NCI-H1694 treated with DMSO at 0.1 percent for 48 hours (cell line): ENCODE measurements around the gene SUCO.
"Not testable (repeated sequence)": the region's sequence is repeated elsewhere in the genome, so short reads cannot be mapped to it uniquely, and the experiment has no call there.

Experiments
- DNase-seq: peaks from one replicate; lab custom pipeline; 2025; lab: John Stamatoyannopoulos, UW

SUCO gene, protein sequence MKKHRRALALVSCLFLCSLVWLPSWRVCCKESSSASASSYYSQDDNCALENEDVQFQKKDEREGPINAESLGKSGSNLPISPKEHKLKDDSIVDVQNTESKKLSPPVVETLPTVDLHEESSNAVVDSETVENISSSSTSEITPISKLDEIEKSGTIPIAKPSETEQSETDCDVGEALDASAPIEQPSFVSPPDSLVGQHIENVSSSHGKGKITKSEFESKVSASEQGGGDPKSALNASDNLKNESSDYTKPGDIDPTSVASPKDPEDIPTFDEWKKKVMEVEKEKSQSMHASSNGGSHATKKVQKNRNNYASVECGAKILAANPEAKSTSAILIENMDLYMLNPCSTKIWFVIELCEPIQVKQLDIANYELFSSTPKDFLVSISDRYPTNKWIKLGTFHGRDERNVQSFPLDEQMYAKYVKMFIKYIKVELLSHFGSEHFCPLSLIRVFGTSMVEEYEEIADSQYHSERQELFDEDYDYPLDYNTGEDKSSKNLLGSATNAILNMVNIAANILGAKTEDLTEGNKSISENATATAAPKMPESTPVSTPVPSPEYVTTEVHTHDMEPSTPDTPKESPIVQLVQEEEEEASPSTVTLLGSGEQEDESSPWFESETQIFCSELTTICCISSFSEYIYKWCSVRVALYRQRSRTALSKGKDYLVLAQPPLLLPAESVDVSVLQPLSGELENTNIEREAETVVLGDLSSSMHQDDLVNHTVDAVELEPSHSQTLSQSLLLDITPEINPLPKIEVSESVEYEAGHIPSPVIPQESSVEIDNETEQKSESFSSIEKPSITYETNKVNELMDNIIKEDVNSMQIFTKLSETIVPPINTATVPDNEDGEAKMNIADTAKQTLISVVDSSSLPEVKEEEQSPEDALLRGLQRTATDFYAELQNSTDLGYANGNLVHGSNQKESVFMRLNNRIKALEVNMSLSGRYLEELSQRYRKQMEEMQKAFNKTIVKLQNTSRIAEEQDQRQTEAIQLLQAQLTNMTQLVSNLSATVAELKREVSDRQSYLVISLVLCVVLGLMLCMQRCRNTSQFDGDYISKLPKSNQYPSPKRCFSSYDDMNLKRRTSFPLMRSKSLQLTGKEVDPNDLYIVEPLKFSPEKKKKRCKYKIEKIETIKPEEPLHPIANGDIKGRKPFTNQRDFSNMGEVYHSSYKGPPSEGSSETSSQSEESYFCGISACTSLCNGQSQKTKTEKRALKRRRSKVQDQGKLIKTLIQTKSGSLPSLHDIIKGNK (N-terminal part only)

DNA sequence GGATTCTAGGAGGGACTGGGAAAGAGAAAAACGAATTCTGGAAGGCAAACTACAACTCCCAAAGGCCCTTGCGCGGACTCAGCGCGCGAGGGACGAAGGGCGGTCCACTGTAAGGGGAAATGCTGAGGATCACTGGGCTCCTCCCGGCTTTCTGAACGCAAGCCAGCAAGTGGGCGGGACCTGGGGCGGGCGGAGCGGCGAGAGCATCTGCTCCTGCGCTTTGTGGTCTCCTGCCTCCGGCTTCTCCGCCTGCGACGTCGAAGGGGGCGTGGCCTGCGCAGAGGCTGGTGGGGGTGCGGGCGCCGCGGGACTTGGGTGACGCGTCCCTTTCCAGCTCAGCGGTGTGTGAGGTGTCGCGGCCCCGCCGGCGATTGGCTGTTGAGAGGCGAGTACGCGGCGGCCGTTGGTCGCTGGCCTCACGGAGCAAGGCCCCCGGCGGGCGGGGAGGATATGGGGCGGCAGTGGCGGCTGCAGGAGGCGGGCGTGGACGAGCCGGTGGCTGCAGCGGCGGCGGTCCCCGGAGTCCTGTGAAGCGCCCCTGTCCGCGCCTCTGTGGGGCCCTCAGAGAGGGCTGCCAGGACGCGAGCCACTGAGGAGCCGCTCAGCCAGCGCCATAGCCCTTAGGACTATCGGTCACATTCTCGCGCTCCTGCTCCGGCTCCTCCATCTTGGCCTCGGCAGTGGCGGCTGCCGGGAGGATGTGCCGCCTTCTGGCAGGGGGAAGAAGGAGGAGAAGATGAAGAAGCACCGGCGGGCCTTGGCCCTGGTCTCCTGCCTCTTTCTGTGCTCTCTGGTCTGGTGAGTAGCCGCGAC, at the start of gene SUCO:
Gene SUCO, plus strand, starts transcription at position 451 of the 813 bp plus-strand sequence. Its CDS starts 286 bp downstream, at position 737.
- DNase-seq = peak; percentile 98

DNA sequence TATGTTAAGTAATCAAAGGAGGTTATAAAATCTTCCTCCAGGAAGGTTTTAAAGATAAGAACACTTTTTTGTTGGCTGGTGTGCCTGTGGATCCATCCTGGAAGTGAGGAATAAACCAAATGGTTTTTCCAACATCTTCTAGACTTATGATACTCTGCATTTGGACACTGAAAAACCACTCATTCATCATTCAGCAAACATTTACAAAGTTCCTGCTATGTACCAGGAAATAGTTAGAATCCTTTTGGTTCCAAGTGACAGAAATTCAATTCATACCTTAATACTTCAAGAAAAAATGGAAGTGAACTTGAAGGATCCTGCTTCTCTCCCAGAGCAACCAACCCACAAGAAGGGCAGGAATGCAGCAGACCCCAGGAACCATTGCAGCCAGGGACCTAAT, 49.5 kb upstream of the SUCO start:
- no peak for DNase-seq

DNA sequence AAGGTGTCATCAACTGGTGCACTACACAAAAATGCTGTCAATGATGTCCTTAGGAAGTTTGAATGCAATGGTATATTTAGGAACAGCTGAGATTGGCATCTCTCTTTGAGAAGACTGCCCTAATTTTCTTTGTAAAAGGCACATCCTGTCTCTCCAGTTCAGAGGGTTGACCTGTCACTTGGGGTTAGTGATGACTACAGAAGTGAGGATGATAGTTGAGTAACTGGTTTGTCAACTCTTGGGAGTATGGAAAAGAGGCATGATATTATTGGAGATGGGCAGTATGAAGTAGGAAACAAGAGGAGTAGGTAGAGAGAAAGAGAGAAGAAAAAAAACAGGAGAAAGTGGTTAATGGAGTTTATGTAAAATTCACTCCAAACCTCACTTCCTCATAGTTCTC, 48.7 kb upstream of the SUCO start:
- DNase-seq = no peak

DNA sequence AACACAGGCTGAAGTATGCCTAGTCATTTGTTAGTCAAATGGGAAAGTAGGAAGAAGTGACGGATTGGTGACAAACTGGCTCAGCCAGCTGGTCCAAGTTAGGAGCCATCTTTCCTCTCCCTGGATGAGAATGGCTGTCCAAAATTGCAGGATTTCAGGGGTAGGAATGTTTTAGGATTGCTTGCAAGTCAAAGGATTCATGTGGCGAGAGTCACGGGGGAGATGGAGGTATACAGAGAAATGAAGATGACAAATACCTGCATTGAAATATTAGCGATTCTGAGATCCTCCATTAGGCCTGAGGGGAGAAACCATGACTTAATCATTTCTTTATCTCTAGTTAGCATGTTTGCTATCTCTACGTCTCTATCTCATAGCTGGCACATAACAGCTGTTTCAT, 47.3 kb upstream of the SUCO start:
- no peak for DNase-seq

DNA sequence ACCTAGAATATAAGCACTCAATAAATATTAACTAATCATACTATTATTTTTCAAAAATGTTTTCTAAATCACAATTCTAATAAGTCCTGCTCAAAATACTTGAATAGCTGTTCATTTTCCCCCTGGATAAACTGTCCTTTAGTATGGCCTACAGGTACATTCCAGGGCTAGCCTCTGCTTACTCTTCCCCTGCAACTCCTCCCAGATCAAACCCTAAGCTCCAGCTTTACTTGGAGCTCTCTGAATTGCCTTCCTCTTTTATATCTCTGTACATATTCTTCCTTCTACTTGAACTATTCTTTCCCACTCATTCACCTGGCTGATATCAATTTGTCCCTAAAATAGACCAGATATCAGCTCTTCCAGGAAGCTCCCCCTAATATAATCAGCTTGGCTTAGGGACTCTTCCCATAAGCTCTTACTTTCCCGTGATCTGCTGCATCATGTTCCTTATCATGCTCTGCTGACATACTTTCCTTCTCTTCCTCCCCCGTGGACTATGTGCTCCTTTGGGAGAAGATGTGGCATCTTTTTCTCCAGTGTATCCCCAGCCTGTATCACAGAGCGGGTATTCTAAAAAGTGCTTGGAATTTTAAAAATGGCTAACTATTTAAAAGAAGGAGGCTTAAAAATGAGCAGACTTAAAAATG, 46.0 kb upstream of the SUCO start:
- no peak for DNase-seq

DNA sequence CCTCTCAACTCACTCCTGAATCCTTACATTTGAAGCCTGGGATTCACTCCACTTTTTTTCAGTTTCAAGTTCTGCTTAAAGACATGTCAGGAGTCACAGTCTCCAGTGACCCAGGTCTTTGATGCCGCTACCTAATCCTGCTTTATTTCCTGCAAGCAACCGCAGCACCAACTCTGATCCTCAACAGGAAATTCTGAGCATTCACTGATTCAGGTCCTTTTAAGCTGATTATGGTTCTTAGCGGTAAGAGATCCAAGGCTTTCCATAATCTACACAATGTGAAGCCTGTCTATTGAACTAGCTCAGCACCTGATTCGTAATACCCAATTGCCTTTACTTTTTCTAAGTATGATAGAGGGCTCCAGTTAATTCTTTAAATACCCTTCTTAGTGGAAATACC, 45.4 kb upstream of the SUCO start:
- no peak for DNase-seq

DNA sequence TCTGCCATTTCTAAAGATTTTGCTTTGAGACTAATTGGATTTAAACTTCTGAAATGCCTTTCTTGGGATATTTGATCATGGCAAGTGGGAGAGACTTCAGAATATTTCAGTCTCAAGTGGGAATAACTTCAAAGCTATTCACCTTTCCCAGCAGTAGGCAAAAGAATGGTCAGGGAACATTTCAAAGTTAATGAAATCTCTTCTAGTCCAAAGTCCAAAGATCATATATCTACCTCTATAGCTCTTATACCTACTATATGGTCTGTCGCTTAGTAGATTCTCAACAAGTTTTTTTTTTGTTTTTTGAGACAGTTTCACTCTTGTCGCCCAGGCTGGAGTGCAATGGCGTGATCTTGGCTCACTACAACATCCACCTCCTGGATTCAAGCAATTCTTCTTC, 44.6 kb upstream of the SUCO start:
- no peak for DNase-seq

DNA sequence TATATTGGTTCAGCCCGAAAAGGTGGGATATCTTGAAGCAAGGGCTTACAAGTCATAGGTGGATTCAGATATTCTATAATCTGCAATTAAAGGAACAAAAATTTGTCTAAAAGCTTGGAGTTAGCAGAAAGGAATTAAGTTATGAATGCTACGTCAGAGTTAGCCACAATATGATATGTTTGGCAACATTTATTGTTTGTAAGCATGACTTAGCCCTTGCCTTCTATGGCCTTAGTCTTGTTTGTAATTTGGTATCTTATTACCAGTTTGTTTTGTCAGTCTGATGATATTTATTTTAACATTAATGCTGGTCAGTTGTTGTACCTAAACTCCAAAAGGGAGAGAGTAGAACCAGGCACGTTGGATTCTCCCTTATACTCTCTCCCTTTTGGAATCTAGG, 43.1 kb upstream of the SUCO start:
- no peak for DNase-seq

DNA sequence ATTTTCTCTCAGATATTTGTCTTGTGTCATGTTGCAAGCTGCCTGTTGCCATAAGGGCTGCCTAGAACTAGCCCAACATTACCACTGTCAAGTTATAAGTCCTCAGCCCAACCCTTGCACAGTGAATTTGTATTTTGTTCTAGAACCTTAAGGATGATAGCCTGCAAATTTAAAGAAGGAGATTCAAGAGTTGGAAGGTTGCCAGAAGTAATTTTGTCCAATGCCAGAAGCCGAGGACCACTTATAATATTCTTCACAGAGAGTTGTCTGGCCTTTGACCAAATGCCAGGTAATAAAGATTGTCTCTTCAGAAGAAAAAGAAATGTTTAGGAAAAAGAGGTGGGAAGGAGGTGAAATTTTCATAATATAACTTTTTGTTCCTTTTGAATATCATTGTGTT, 40.5 kb upstream of the SUCO start:
- DNase-seq = no peak

DNA sequence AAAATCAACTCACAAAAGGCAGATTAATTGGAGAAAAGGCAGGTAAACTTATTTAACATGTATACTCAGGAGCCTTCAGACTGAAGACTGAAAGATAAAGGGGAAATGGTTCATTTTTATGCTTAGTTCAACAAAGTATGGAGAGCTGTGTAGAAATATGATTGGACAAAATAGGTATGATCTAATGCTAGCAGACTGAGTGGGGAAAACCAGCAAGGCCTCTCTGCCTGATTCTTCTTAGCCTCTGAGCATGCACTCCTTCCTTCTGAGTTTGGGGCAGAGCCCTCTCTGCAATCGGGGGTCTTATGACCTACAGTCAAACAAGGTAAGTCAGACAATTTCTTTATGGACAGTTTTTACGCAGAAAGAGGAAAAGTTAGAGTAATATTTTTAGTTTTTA, 38.8 kb upstream of the SUCO start:
- no peak for DNase-seq

DNA sequence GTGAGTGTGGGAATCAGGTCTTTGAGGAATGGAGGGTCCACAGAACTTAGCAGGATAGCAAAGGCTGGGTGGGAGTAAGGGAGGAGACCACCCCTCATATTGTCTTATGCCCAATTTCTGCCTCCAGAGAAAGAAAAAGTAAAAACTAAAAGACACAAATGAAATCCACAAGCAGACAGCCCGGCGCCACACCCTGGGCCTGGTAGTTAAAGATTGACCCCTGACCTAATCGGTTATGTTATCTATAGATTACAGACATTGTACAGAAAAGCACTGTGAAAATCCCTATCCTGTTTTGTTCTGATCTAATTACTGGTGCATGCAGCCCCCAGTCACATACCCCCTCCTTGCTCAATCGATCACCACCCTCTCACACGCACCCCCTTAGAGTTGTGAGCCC, 36.8 kb upstream of the SUCO start:
- not testable (repeated sequence) for DNase-seq

DNA sequence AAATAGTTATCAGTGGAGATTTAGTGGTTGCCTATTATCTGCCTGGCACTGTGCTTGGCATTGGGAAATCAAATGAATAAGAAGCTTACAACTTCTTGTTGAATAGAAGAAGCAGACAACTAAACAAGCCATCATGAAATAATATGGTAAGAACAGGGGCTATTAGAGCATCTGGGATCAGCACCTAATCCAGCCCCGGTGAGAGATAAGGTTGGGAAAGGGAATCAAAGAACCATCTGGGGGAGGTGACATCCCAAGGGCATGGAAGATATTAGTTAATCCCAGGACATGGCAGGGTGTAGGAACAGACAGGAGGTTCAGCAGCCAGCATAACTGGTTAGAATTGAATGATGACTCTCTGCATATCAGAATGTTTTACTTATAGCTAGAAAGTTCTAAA, 36.3 kb upstream of the SUCO start:
- no peak for DNase-seq

DNA sequence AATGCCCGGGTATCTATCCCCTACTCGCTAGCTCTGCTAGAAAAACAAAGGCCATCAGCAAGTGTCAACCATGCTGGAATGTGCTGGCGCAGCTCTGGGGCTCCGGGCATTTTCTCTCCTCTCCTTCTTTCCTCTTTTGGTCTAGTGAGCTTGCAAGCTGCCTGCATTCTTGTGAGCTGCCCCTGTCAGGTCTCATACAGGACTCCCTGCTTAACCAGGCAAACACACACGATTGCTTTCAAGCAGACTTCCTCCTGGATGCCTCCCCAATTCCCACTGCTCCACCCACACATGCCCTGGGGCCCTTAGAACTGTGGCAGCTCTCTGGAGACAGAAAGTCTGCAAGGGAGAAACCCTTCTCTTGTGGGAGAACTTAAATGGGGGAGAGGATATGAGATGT, 35.7 kb upstream of the SUCO start:
- no peak for DNase-seq

DNA sequence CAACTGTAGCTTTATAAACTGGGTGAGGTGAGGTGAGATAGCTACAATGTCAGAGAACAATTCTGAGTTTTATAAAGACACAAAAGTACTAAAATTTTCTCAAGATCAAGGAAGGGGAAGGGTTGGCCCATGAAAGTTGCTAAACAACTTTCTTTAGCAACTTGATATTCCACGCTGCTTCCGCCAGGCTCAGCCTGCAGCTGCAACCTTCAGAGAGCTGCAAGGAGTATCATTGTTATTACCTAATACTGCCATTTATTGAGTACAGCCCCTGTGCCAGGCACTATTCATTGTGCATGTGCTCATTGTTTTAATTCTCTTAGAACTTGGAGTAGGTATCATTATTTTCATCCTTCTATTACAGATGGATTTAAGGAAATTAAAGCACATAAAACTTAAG, 34.1 kb upstream of the SUCO start:
- DNase-seq = no peak

DNA sequence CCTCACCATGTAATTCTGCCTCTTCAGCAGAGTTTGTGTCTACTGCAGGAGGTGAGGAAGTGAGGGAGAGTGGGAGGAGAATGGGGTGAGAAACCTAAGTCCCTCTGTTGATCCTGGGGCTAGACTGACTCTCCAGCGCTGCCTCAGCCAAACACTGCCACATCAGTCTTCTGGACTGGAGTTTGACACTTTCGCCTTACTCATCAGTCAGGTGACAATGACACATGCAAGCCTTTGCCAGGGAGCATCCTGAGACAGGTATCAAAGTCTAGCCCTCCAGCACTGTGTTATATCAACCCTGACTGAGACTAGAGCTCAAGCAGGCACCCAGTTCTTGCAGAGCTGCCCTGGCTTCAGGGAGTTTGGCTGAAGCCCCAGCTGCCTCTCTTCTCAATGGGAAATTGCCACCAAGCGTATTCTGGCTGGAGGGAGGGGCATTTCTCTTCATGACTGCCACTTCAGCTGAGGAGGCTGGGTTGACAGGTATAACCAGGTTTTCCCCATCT, 33.3 kb upstream of the SUCO start:
- DNase-seq = no peak

DNA sequence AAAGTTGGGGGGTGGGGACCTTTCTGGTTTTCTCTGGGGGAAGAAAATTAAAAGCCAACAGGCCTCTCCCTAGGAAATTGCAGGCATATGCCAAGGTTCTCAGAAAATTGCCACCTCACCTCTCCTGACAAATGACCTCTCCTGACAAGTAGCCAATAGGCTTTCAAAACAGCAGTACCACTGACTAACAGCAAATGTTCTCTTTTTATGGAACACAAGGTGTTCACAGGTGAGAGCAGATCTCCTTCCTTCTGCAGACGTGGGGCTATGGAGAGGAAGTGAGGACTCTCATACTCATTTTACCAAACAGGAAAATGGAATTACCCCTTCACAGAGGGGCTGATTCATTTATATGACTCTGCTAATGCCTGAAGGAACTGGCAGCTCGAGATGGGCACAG, 32.7 kb upstream of the SUCO start:
- no peak for DNase-seq

DNA sequence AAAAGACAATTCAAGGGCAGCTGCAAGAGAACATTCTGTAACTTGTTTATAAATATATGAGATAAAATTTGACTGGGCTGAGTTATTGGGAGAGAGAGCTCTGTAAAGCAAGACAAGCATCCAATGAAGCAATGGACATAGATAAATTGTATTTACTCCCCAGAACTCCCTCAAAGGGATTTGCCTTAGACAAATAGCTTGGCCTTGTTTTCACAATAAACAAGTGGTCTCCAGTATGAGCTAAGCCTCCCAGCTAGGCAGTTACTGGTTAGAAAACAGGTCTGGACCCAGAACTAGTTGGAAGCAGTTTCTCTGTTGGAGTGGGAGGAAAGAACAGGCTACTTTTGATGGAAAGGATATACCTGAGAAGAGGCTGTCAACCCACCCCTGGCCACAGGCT, 25.2 kb upstream of the SUCO start:
- DNase-seq = no peak

DNA sequence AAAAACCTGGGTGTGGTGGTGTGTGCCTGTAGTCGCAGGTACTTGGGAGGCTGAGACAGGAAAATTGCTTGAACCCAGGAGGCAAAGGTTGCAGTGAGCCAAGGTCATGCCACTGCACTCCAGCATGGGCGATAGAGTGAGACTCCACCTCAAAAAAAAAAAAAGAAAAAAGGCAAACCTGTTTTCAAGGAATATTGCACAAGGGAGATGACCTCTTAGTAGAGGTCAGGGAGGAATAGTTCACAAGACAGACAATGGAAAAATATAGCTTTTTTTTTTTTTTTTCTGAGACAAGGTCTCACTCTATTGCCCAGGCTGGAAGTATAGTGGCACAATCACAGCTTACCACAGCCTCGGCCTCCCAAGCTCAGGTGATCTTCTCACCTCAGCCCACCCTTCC, 22.5 kb upstream of the SUCO start:
- DNase-seq = no peak

DNA sequence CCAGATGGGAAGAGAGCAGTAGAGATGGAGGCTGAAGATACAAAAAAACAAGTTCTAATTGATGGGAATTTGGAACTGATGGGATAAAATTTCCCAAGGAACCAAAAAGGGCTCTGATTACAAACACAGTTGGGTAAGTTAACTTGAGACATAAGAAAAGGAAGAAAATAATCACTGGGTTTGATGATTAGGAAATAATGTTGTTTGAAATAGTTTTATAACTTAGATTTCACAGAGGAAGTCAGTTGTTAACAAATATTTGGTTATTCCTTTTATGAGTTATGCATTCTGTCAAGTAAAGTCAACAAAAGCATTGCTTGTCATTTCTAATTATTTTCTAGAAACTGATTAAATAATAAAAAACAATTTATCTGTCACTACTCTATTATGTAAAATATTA, 20.4 kb upstream of the SUCO start:
- no peak for DNase-seq

DNA sequence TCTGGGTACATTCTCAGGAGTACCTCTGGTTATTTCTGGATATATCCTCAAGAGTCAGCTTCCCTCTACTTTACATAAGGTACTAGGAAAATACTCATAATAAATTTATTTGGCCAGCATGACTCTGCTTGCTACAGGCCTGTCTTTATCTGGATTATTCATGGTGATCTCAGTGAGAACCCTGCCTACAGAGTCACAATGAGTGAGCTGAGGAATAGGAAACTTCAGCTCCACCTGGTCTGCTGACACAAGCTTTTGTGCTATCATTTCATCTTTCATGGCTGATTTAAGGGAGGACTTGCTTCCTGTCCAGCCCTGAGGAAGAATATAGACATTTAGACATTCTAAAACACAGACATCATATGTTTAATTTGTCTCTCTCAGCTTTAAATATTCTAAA, 19.5 kb upstream of the SUCO start:
- DNase-seq = no peak

DNA sequence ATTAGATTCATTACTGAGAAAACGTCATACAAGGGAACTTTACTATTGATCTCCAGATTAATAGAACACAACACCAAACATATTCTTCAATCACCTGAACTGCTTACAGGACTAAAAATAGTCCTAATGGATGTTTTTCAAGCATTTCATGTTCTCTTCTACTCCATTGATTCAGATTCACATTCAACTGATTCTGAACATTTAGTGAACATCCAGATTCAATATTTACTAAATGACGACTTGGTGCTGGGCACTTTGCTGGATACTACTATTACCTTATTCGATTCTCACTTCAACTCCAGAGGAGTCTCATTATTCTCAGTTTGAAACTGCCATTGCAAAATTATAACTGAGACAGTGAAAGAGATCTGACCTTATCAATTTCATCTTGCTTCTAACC, 18.8 kb upstream of the SUCO start:
- DNase-seq = no peak
